OCI-LY1 (cell line): ENCODE results near the gene ZNF800.

Experiments used
- H2AFZ ChIP-seq: fragments of 200-600 bp; sonication (generic), shearing (Covaris generic); 2 replicates; pipeline ENCODE4 v1.6.0; 2014; ENCODE audit warnings: antibody characterized with exemption, mild to moderate bottlenecking, low read length
- H3F3A ChIP-seq: fragments of 200-600 bp; sonication (generic), shearing (Covaris generic); 2 replicates; pipeline ENCODE4 v1.6.0; 2014; ENCODE audit warnings: mild to moderate bottlenecking, antibody characterized with exemption, low read length, moderate library complexity; ENCODE audit not compliant: insufficient read depth
- H3K27ac ChIP-seq: fragments of 200-600 bp; sonication (generic); 2 replicates; pipeline ENCODE4 v1.5.1; 2014; ENCODE audit warnings: low read length, mixed run types, mild to moderate bottlenecking, low read depth; ENCODE audit not compliant: poor library complexity, severe bottlenecking
- H3K27me3 ChIP-seq: fragments of 200-600 bp; sonication (generic); 2 replicates; pipeline ENCODE4 v1.6.0; 2014; ENCODE audit warnings: antibody characterized with exemption, mild to moderate bottlenecking, low read length, moderate library complexity; ENCODE audit not compliant: insufficient read depth
- H3K36me3 ChIP-seq: fragments of 200-600 bp; sonication (generic); 2 replicates; pipeline ENCODE4 v1.6.1; 2014; ENCODE audit warnings: mild to moderate bottlenecking, antibody characterized with exemption, low read length, moderate library complexity, mixed read lengths; ENCODE audit not compliant: insufficient read depth
- H3K4me1 ChIP-seq: fragments of 200-600 bp; sonication (generic); 2 replicates; pipeline ENCODE4 v1.5.1; 2014; ENCODE audit warnings: mild to moderate bottlenecking, low read length, moderate library complexity; ENCODE audit not compliant: insufficient read depth, severe bottlenecking
- H3K4me2 ChIP-seq: fragments of 200-600 bp; sonication (generic), shearing (Covaris generic); 2 replicates; pipeline ENCODE4 v1.6.1; 2014; ENCODE audit warnings: low read length
- H3K4me3 ChIP-seq: fragments of 200-600 bp; sonication (generic); 2 replicates; pipeline ENCODE4 v1.5.1; 2014; ENCODE audit warnings: low read length, low read depth, mild to moderate bottlenecking, mixed read lengths; ENCODE audit not compliant: poor library complexity, severe bottlenecking
- H3K79me2 ChIP-seq: fragments of 200-600 bp; shearing (Covaris generic); 2 replicates; pipeline ENCODE4 v1.6.1; 2016; ENCODE audit warnings: mixed run types, low read length, mixed read lengths; ENCODE audit not compliant: insufficient read depth
- H3K9ac ChIP-seq: fragments of 200-600 bp; sonication (generic), shearing (Covaris generic); 2 replicates; pipeline ENCODE4 v1.6.1; 2014; ENCODE audit warnings: mild to moderate bottlenecking, low read length, mixed read lengths
- H3K9me2 ChIP-seq: fragments of 200-600 bp; sonication (generic), shearing (Covaris generic); 2 replicates; pipeline ENCODE4 v1.6.1; 2014; ENCODE audit warnings: low read depth, mild to moderate bottlenecking, low read length, mixed read lengths
- H3K9me3 ChIP-seq: fragments of 200-600 bp; shearing (Covaris generic); 2 replicates; pipeline ENCODE4 v1.6.1; 2014; ENCODE audit warnings: low read length, mixed read lengths
- H4K20me1 ChIP-seq: fragments of 200-600 bp; sonication (generic), shearing (Covaris generic); 2 replicates; pipeline ENCODE4 v1.6.0; 2016; ENCODE audit warnings: mild to moderate bottlenecking, low read length; ENCODE audit not compliant: insufficient read depth
- EZH2 ChIP-seq: fragments of 200-600 bp; sonication (generic), shearing (Covaris generic); IDR thresholded peaks from 2 replicates; pipeline ENCODE4 v1.8.0; 2017; ENCODE audit warnings: borderline replicate concordance, mixed run types, mild to moderate bottlenecking, antibody characterized with exemption, low read length, moderate library complexity, mixed read lengths
- TF ChIP-seq, protein P1 (sequence below): fragments of 200-600 bp; sonication (generic), shearing (Covaris generic); IDR thresholded peaks from 2 replicates; pipeline ENCODE4 v1.5.1; 2017; ENCODE audit warnings: mild to moderate bottlenecking, antibody characterized with exemption, low read length, moderate library complexity, mixed read lengths

ZNF800 gene

DNA sequence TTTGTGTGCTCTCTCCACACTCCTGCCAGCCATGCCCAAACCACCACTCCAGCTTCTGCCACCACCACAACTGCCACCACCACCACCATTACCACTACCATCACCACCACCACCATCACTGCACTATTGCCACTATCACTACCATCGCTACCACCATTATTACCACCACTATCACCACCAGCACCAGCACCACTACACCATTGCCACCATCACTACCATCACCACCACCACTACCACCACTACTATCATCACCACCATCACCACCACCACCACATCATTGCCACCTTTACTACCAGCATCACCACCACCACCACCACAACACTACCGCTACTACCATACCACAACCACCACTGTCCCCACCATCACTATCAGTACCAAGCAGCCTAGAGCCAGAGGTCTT is 26.0 kb upstream of the ZNF800 start:
- no peaks in the 10 kb centered on the region for H3F3A ChIP-seq
- H3K4me1 ChIP-seq: peaks cover 6% of the 10 kb centered on the region
- H3K9me2 ChIP-seq: no peaks in the 10 kb centered on the region
- H3K79me2 ChIP-seq: no peaks in the 10 kb centered on the region
- H3K9me3 ChIP-seq: no peaks in the 10 kb centered on the region
- no peak overlapping the region for H3K27ac ChIP-seq
- no peaks in the 10 kb centered on the region for H3K27me3 ChIP-seq
- no peak overlapping the region for H2AFZ ChIP-seq
- H3K9ac ChIP-seq: no peak overlapping the region
- H3K4me2 ChIP-seq: no peak overlapping the region
- H4K20me1 ChIP-seq: no peaks in the 10 kb centered on the region
- H3K36me3 ChIP-seq: no peaks in the 10 kb centered on the region
- TF ChIP-seq, protein P1, sequence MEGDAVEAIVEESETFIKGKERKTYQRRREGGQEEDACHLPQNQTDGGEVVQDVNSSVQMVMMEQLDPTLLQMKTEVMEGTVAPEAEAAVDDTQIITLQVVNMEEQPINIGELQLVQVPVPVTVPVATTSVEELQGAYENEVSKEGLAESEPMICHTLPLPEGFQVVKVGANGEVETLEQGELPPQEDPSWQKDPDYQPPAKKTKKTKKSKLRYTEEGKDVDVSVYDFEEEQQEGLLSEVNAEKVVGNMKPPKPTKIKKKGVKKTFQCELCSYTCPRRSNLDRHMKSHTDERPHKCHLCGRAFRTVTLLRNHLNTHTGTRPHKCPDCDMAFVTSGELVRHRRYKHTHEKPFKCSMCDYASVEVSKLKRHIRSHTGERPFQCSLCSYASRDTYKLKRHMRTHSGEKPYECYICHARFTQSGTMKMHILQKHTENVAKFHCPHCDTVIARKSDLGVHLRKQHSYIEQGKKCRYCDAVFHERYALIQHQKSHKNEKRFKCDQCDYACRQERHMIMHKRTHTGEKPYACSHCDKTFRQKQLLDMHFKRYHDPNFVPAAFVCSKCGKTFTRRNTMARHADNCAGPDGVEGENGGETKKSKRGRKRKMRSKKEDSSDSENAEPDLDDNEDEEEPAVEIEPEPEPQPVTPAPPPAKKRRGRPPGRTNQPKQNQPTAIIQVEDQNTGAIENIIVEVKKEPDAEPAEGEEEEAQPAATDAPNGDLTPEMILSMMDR: no peak
- no peak for TF ChIP-seq EZH2
- no peak overlapping the region for H3K4me3 ChIP-seq

DNA sequence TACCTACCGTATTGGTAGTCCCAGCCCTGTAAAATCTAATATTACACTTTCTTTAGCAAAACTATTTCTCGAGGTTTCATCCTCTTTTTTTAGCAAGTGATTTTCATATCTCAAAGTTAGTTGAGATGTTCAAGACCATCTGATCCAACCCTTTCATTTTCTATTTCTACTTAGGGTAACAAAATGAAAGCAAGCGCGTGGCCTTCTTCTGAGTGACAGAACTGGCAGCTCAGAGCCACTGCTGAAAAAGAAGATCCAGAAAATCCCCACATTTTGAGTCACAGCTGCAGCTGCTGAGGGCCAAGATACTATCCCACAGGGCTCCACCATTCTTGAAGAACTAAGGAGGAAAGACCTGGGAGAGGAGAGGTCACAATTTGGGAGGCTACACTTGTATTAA is 24.8 kb upstream of the ZNF800 start:
- H3K79me2 ChIP-seq: no peaks in the 10 kb centered on the region
- H2AFZ ChIP-seq: no peak overlapping the region
- no peak overlapping the region for H3K27ac ChIP-seq
- no peaks in the 10 kb centered on the region for H4K20me1 ChIP-seq
- H3K9me2 ChIP-seq: no peaks in the 10 kb centered on the region
- H3K9ac ChIP-seq: no peak overlapping the region
- H3K4me2 ChIP-seq: no peak overlapping the region
- no peaks in the 10 kb centered on the region for H3K36me3 ChIP-seq
- no peak overlapping the region for H3K4me3 ChIP-seq
- no peak for TF ChIP-seq EZH2
- TF ChIP-seq, protein P1: no peak
- no peaks in the 10 kb centered on the region for H3K27me3 ChIP-seq
- peaks cover 6% of the 10 kb centered on the region for H3K4me1 ChIP-seq
- no peaks in the 10 kb centered on the region for H3F3A ChIP-seq
- H3K9me3 ChIP-seq: no peaks in the 10 kb centered on the region

DNA sequence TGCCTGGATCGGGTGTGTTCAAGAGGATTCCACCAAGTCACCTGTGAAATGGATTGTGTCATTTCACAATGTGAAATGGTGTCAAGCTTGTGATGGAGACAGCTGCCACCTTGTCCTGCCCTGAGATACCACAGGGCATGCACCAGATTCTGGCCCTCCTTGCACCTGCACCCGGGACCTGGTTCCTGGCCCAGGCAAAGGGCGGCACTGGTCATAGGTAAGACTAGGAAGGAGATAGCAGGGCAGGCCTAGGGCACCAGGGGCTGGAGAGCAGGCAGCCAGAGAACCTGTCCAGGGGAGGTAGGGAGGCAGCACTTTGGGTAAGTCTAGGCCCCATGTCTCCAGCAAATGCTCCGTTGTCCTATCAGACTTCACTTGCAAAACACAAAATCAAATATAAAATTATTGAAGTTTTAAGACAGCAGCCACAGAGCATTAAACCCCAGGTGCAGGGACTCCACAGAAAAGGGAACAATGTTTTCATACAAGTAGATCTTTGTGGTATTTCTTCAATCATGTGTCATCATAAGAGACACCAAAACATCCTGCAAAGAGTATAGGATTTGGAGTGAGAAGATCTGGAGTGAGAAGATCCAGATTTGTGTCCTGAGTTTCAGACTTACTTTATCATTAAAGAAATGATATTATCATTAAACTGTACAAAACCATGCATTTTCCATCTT is 22.7 kb upstream of the ZNF800 start:
- Histone ChIP-seq H3K36me3 (no peaks in the 10 kb centered on the region), H3K27ac (no peak overlapping the region), H3K4me2 (no peak overlapping the region), H3F3A (no peaks in the 10 kb centered on the region), H3K9me3 (no peaks in the 10 kb centered on the region), H3K79me2 (no peaks in the 10 kb centered on the region), H3K27me3 (no peaks in the 10 kb centered on the region), H4K20me1 (no peaks in the 10 kb centered on the region), H2AFZ (no peak overlapping the region), H3K4me3 (no peak overlapping the region), H3K9me2 (no peaks in the 10 kb centered on the region), H3K4me1 (peaks cover 6% of the 10 kb centered on the region), H3K9ac (no peak overlapping the region)
- TF ChIP-seq, protein P1: no peak
- no peak for TF ChIP-seq EZH2
